H1 (cell line): Measurements from ENCODE around the gene MEST. TPM values are rescaled to one million over a fixed set of nuclear protein-coding genes. Genes with fewer than 3 reads are reported as not detected.
A peak's percentile ranks its signal among the peaks of the same experiment; 100 is the strongest.

ENCODE experiments used
- CTCF ChIA-PET: fragments of 300-600 bp; sonication (Branson Sonifier 250); formaldehyde crosslinking; loops from one replicate; lab custom pipeline; 2021; ENCODE audit not compliant: partially characterized antibody; lab: Charles Lee
- POLR2A ChIA-PET: fragments of 300-600 bp; sonication (Branson Sonifier 250); formaldehyde crosslinking; loops from one replicate; lab custom pipeline; 2021; ENCODE audit warnings: inconsistent platforms; ENCODE audit not compliant: partially characterized antibody; lab: Charles Lee
- DNase-seq, 2 experiments: peaks; one replicate each; pipeline versions ENCODE4 v3.0.0 to v3.0.0-alpha.2; 2010 to 2022; ENCODE audit warnings: low spot score in 2 of 2, low read depth in 1 of 2, mixed read lengths in 1 of 2
- FAIRE-seq: peaks from 2 replicates; lab custom pipeline; 2011; peaks lifted over from hg19 to GRCh38; lab: Jason Lieb, UNC
- H2AFZ ChIP-seq: 2 replicates; pipeline ENCODE4 v1.8.1; 2012; ENCODE audit warnings: low read length, inconsistent platforms
- H2AK5ac ChIP-seq: 2 replicates; pipeline ENCODE4 v1.6.1; 2013; ENCODE audit warnings: low read depth, low read length
- H2BK120ac ChIP-seq: replicated peaks from 2 replicates; pipeline ENCODE3; 2013; ENCODE audit warnings: low read depth, low read length, inconsistent platforms
- H2BK12ac ChIP-seq: 2 replicates; pipeline ENCODE4 v1.6.1; 2013; ENCODE audit warnings: low read depth, low read length
- H2BK15ac ChIP-seq: 2 replicates; pipeline ENCODE4 v1.6.1; 2013; ENCODE audit warnings: low read length
- H2BK20ac ChIP-seq: 2 replicates; pipeline ENCODE4 v1.6.1; 2013; ENCODE audit warnings: low read length
- H2BK5ac ChIP-seq: 2 replicates; pipeline ENCODE4 v1.6.1; 2013; ENCODE audit warnings: low read depth, low read length
- H3K14ac ChIP-seq: 2 replicates; pipeline ENCODE4 v1.6.1; 2013; ENCODE audit warnings: inconsistent platforms; ENCODE audit not compliant: insufficient read length
- H3K18ac ChIP-seq: 2 replicates; pipeline ENCODE4 v1.6.1; 2013; ENCODE audit warnings: low read length; ENCODE audit errors: extremely low read depth
- H3K23ac ChIP-seq: 2 replicates; pipeline ENCODE4 v1.6.1; 2013; ENCODE audit warnings: inconsistent platforms; ENCODE audit not compliant: insufficient read length
- H3K23me2 ChIP-seq: 2 replicates; pipeline ENCODE4 v1.6.1; 2013; ENCODE audit warnings: low read depth, low read length
- H3K27ac ChIP-seq: 2 replicates; pipeline ENCODE4 v1.6.1; 2011; ENCODE audit warnings: low read depth, low read length, inconsistent platforms
- H3K27me3 ChIP-seq, 4 experiments: replicated peaks in 1 of 4; 1 replicate in 1 of 4; 2 replicates in 3 of 4; pipeline versions ENCODE4 v1.6.1 to v1.8.1; 2011 to 2013; ENCODE audit warnings: low read length in 3 of 4, mild to moderate bottlenecking in 3 of 4, inconsistent platforms in 2 of 4, mixed read lengths in 2 of 4, moderate library complexity in 1 of 4; ENCODE audit not compliant: control insufficient read depth in 3 of 4, insufficient read depth in 3 of 4; ENCODE audit errors: extremely low read depth in 1 of 4
- H3K36me3 ChIP-seq, 4 experiments: 2 replicates each; pipeline versions ENCODE4 v1.6.1 to v1.8.1; 2011 to 2013; ENCODE audit warnings: mild to moderate bottlenecking in 4 of 4, low read length in 3 of 4, moderate library complexity in 2 of 4, control low read depth in 1 of 4, inconsistent platforms in 1 of 4; ENCODE audit not compliant: insufficient read depth in 4 of 4, control insufficient read depth in 2 of 4
- H3K4ac ChIP-seq: replicated peaks from 2 replicates; pipeline ENCODE3; 2013; ENCODE audit warnings: low read length, low read depth, mixed read lengths, inconsistent platforms; ENCODE audit not compliant: insufficient read length
- H3K4me1 ChIP-seq, 4 experiments: replicated peaks in 1 of 4; 1 replicate in 1 of 4; 2 replicates in 3 of 4; pipeline versions ENCODE4 v1.6.1 to v1.8.1; 2011 to 2013; ENCODE audit warnings: low read length in 3 of 4, inconsistent platforms in 2 of 4, mixed read lengths in 1 of 4; ENCODE audit not compliant: insufficient read depth in 4 of 4, control insufficient read depth in 3 of 4
- H3K4me2 ChIP-seq, 2 experiments: 2 replicates each; pipeline versions ENCODE4 v1.6.1 to v1.8.1; 2011 to 2013; ENCODE audit warnings: low read depth in 2 of 2, low read length in 2 of 2, control low read depth in 1 of 2, inconsistent platforms in 1 of 2, mild to moderate bottlenecking in 1 of 2; ENCODE audit not compliant: insufficient read depth in 1 of 2
- H3K4me3 ChIP-seq, 4 experiments: fragments of 200-600, 300-600 bp in 1 of 4; sonication (generic), shearing (Covaris generic), sonication (Bioruptor Twin) in 1 of 4; 2 replicates each; pipeline versions ENCODE4 v1.5.1 to v1.8.1; 2011 to 2016; ENCODE audit warnings: low read length in 4 of 4, low read depth in 3 of 4, control low read depth in 2 of 4, inconsistent platforms in 2 of 4, mild to moderate bottlenecking in 2 of 4, mixed read lengths in 1 of 4, moderate library complexity in 1 of 4; ENCODE audit not compliant: insufficient read depth in 2 of 4; ENCODE audit errors: extremely low read depth in 1 of 4
- H3K56ac ChIP-seq: replicated peaks from 2 replicates; pipeline ENCODE3; 2013; ENCODE audit warnings: low read depth, mild to moderate bottlenecking, mixed read lengths, low read length, inconsistent platforms; ENCODE audit not compliant: insufficient read length
- H3K79me1 ChIP-seq: 2 replicates; pipeline ENCODE4 v1.6.1; 2013; ENCODE audit warnings: low read depth, low read length, control low read depth
- H3K79me2 ChIP-seq, 2 experiments: 2 replicates each; pipeline versions ENCODE4 v1.6.1 to v1.8.1; 2012 to 2013; ENCODE audit warnings: low read length in 2 of 2, mild to moderate bottlenecking in 2 of 2, inconsistent platforms in 1 of 2; ENCODE audit not compliant: insufficient read depth in 2 of 2, control insufficient read depth in 1 of 2
- H3K9ac ChIP-seq, 4 experiments: replicated peaks in 1 of 4; 1 replicate in 1 of 4; 2 replicates in 3 of 4; pipeline versions ENCODE4 v1.6.1 to v1.8.1; 2011 to 2013; ENCODE audit warnings: low read depth in 3 of 4, low read length in 3 of 4, control low read depth in 2 of 4, mild to moderate bottlenecking in 2 of 4, moderate library complexity in 2 of 4, inconsistent platforms in 1 of 4; ENCODE audit errors: extremely low read depth in 1 of 4
- H3K9me3 ChIP-seq, 2 experiments: 2 replicates each; pipeline versions ENCODE4 v1.6.1 to v1.8.1; 2012 to 2013; ENCODE audit warnings: mild to moderate bottlenecking in 2 of 2, moderate library complexity in 2 of 2, control low read depth in 1 of 2, inconsistent platforms in 1 of 2, low read depth in 1 of 2, low read length in 1 of 2, mixed read lengths in 1 of 2; ENCODE audit not compliant: insufficient read depth in 2 of 2
- H4K20me1 ChIP-seq, 2 experiments: replicated peaks in 1 of 2; 2 replicates each; pipeline versions ENCODE3 to v1.8.1; 2011 to 2013; ENCODE audit warnings: inconsistent platforms in 2 of 2, low read length in 2 of 2, mild to moderate bottlenecking in 1 of 2; ENCODE audit not compliant: insufficient read depth in 2 of 2, control insufficient read depth in 1 of 2
- H4K5ac ChIP-seq: 2 replicates; pipeline ENCODE4 v1.6.1; 2013; ENCODE audit warnings: low read length, low read depth, mixed read lengths, inconsistent platforms; ENCODE audit not compliant: insufficient read length
- H4K8ac ChIP-seq: 2 replicates; pipeline ENCODE4 v1.8.0; 2013; ENCODE audit warnings: mild to moderate bottlenecking, moderate library complexity, low read length, inconsistent platforms; ENCODE audit not compliant: insufficient read depth; ENCODE audit errors: extremely low read depth
- H4K91ac ChIP-seq: replicated peaks from 2 replicates; pipeline ENCODE3; 2013; ENCODE audit warnings: low read length, mixed read lengths, inconsistent platforms; ENCODE audit not compliant: insufficient read length
- ASH2L ChIP-seq: fragments of 200-600, 300-600 bp; sonication (generic); IDR thresholded peaks from one replicate; pipeline ENCODE4 v1.7.1; 2017; ENCODE audit warnings: low read length
- E2F6 ChIP-seq: IDR thresholded peaks from 2 replicates; pipeline ENCODE4 v1.6.1; 2012; ENCODE audit warnings: inconsistent platforms
- KDM1A ChIP-seq: fragments of 200-600, 300-600 bp; sonication (generic); IDR thresholded peaks from 2 replicates; pipeline ENCODE4 v1.7.1; 2016; ENCODE audit warnings: mild to moderate bottlenecking, low read length, borderline replicate concordance
- POU5F1 ChIP-seq: IDR thresholded peaks from 2 replicates; pipeline ENCODE4 v1.6.1; 2011; ENCODE audit warnings: low read depth, mild to moderate bottlenecking, low read length, moderate library complexity
- WGBS, 2 experiments: shearing (Covaris generic) in 1 of 2; methylation state at CpG; one replicate each; pipeline versions ENCODE4 v1.1.6 to v1.1.7; 2013 to 2015; ENCODE audit warnings: low lambda C conversion rate in 2 of 2, mixed read lengths in 2 of 2, inconsistent platforms in 1 of 2, low coverage in 1 of 2, missing lambda C conversion rate in 1 of 2; ENCODE audit not compliant: insufficient replicate concordance in 2 of 2, insufficient coverage in 1 of 2, insufficient read length in 1 of 2; ENCODE audit errors: extremely low coverage in 1 of 2, missing lambda C conversion rate in 1 of 2; 5-methylcytosine and 5-hydroxymethylcytosine counted together
- polyA plus RNA-seq, 7 experiments: library from polyadenylated mRNA; depleted of rRNA in 3 of 7; stranded (reverse) in 5 of 7; unstranded in 2 of 7; fragments of >200 nt in 5 of 7; fragments of 200-250 nt in 2 of 7; gene quantifications; 1 replicate in 5 of 7; 2 replicates in 1 of 7; 4 replicates in 1 of 7; pipeline versions ENCODE4 v1.2.1 to v1.2.3, GENCODE V29; 2011 to 2013; ENCODE audit warnings: missing spikeins in 2 of 7, mixed read lengths in 2 of 7
- total RNA-seq: library from RNA; stranded (reverse); fragmentation: NEBNext Ultra II Directional; extraction: Animal tissue kit (Norgen Biotek cat#: 25700); gene quantifications from 2 replicates; pipeline ENCODE4 v1.2.1, GENCODE V29; 2021
- TF ChIP-seq, protein P1 (sequence below), 3 experiments: IDR thresholded peaks; 1 replicate in 2 of 3; 2 replicates in 1 of 3; pipeline versions ENCODE4 v1.5.1 to v1.6.1; 2011; ENCODE audit warnings: low read length in 3 of 3, mild to moderate bottlenecking in 3 of 3, inconsistent platforms in 2 of 3, low read depth in 1 of 3, moderate library complexity in 1 of 3; ENCODE audit not compliant: insufficient read depth in 1 of 3; ENCODE audit errors: control extremely low read depth in 1 of 3
- TF ChIP-seq, protein P2 (sequence below): IDR thresholded peaks from 2 replicates; pipeline ENCODE4 v1.6.1; 2012; ENCODE audit warnings: inconsistent platforms

MEST gene
- total and polyA plus RNA-seq, 2 of the 8 experiments (the other 6 are each of a cell fraction or from before 2014, with no cell fraction given) = 176 to 269 TPM

- H2BK15ac ChIP-seq = no peak overlapping the region
- H3K23me2 ChIP-seq = peaks cover 21% of the 10 kb centered on the region
- peaks cover 7% of the 10 kb centered on the region; the same call in 1 of the 2 replicates for H3K79me1 ChIP-seq
- no peak overlapping the region for H4K5ac ChIP-seq
- peaks cover 3 to 12% (median 4%) of the 10 kb centered on the region in 4 experiments for H3K4me1 ChIP-seq
- H2AK5ac ChIP-seq = peak overlapping the region; percentile 6; the same call in 1 of the 2 replicates
- peak overlapping the region; percentile 21 for H3K56ac ChIP-seq
- peaks cover 0 to 8% (median 0%) of the 10 kb centered on the region in 4 experiments; a peak in 3 of 7 replicates for H3K27me3 ChIP-seq
- 0 out of 2 replicates have a peak overlapping the region, but pooled peaks have one; percentile 11 for H3K18ac ChIP-seq
- ChIA-PET POLR2A (interaction anchor here (1.0 to 2.6 kb wide), 3 partner anchors 216 to 286 kb away, joined by 3 to 9 read pairs (median 3); partner anchors contain the start of gene TMEM209), CTCF (interaction anchor here (0.6 to 1.4 kb wide), 7 partner anchors 10 to 285 kb away, joined by 3 to 5 read pairs (median 3); no protein-coding TSS in a partner anchor)
- FAIRE-seq (no peak), DNase-seq (peak in 1 of 2 experiments; percentile 86)
- no peak overlapping the region for H3K27ac ChIP-seq
- no peak overlapping the region for H3K23ac ChIP-seq
- H3K14ac ChIP-seq = no peak overlapping the region
- H2BK5ac ChIP-seq = peak overlapping the region; percentile 21
- WGBS, 2 experiments = 47% methylated on average over 58 of the region's 62 CpGs; no CpG with 5 or more reads in 1 of the 2 experiments
- H3K79me2 ChIP-seq = peaks cover 0 to 84% of the 10 kb centered on the region in 2 experiments; a peak in 2 of 4 replicates
- peaks cover 3 to 4% of the 10 kb centered on the region in 2 experiments for H4K20me1 ChIP-seq
- no peak overlapping the region for H2BK20ac ChIP-seq
- H3K9me3 ChIP-seq = peaks cover 0 to 19% of the 10 kb centered on the region in 2 experiments; a peak in 2 of 4 replicates
- no peak overlapping the region; the same call in 1 of the 2 replicates for H2BK12ac ChIP-seq
- peaks cover 0 to 21% (median 2%) of the 10 kb centered on the region in 4 experiments; a peak in 2 of 8 replicates for H3K36me3 ChIP-seq
- H3K4ac ChIP-seq = no peak overlapping the region
- peak overlapping the region; percentile 55 to 67 (median 60) for H3K4me3 ChIP-seq
- H3K4me2 ChIP-seq = peak overlapping the region; percentile 69 to 86
- H3K9ac ChIP-seq = peak overlapping the region in 3 of 4 experiments; percentile 34 to 51 (median 46); a peak in 5 of 7 replicates
- H4K91ac ChIP-seq = peak overlapping the region; percentile 35
- peak overlapping the region; percentile 75 for H4K8ac ChIP-seq
- H2AFZ ChIP-seq = no peak overlapping the region
- no peak overlapping the region for H2BK120ac ChIP-seq
- TF ChIP-seq, protein P1, sequence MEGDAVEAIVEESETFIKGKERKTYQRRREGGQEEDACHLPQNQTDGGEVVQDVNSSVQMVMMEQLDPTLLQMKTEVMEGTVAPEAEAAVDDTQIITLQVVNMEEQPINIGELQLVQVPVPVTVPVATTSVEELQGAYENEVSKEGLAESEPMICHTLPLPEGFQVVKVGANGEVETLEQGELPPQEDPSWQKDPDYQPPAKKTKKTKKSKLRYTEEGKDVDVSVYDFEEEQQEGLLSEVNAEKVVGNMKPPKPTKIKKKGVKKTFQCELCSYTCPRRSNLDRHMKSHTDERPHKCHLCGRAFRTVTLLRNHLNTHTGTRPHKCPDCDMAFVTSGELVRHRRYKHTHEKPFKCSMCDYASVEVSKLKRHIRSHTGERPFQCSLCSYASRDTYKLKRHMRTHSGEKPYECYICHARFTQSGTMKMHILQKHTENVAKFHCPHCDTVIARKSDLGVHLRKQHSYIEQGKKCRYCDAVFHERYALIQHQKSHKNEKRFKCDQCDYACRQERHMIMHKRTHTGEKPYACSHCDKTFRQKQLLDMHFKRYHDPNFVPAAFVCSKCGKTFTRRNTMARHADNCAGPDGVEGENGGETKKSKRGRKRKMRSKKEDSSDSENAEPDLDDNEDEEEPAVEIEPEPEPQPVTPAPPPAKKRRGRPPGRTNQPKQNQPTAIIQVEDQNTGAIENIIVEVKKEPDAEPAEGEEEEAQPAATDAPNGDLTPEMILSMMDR (IDR thresholded peaks at IDR 0.05; ENCODE audit: control extremely low read depth in 1 of 3, insufficient read depth in 1 of 3, low read depth in 1 of 3, low read length in 3 of 3) = peak; percentile 63 to 75 (median 72)
- TF ChIP-seq ASH2L (peak; percentile 85), POU5F1 (no peak), KDM1A (no peak), E2F6 (0 out of 2 replicates have a peak, but pooled peaks have one; percentile 20)
- TF ChIP-seq, protein P2, sequence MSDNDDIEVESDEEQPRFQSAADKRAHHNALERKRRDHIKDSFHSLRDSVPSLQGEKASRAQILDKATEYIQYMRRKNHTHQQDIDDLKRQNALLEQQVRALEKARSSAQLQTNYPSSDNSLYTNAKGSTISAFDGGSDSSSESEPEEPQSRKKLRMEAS = peak; percentile 47
These were observed 739 bp upstream of the MEST start for GRCh38 chr7:130490888-130491804.
